Osteocyte (in vitro differentiated cells): ENCODE results near the gene FAM20C. TPM values are rescaled to one million over a fixed set of nuclear protein-coding genes. Genes with fewer than 3 reads are reported as not detected.

Experiments used
- DNase-seq: peaks from one replicate; pipeline ENCODE4 v3.0.0; 2021; ENCODE audit warnings: mixed read lengths; ENCODE audit not compliant: unreplicated experiment; ENCODE audit errors: extremely low spot score
- H3K27ac Mint-ChIP-seq: one replicate; pipeline ENCODE4 v1.8.0; 2021; ENCODE audit warnings: mild to moderate bottlenecking, mixed read lengths; ENCODE audit not compliant: unreplicated experiment
- H3K27me3 Mint-ChIP-seq: one replicate; pipeline ENCODE4 v1.8.0; 2021; ENCODE audit warnings: mixed read lengths; ENCODE audit not compliant: unreplicated experiment
- H3K36me3 Mint-ChIP-seq: one replicate; pipeline ENCODE4 v1.8.0; 2021; ENCODE audit warnings: mixed read lengths; ENCODE audit not compliant: unreplicated experiment
- H3K4me1 Mint-ChIP-seq: one replicate; pipeline ENCODE4 v1.8.0; 2021; ENCODE audit warnings: mixed read lengths; ENCODE audit not compliant: unreplicated experiment
- H3K4me3 Mint-ChIP-seq: one replicate; pipeline ENCODE4 v1.8.0; 2021; ENCODE audit warnings: mild to moderate bottlenecking, moderate library complexity, mixed read lengths; ENCODE audit not compliant: unreplicated experiment
- H3K9me3 Mint-ChIP-seq: one replicate; pipeline ENCODE4 v1.8.0; 2021; ENCODE audit warnings: mixed read lengths; ENCODE audit not compliant: unreplicated experiment
- CTCF ChIP-seq: fragments of 200-600 bp; sonication (generic); IDR thresholded peaks from 2 replicates; pipeline ENCODE4 v1.5.0; 2021; ENCODE audit warnings: antibody characterized with exemption, mild to moderate bottlenecking, moderate library complexity
- total RNA-seq: library from RNA; stranded (reverse); gene quantifications from 2 replicates; pipeline ENCODE4 v1.2.1, GENCODE V29; 2021

The FAM20C gene
- total RNA-seq, 1 donor from 2014 or later, result 143 TPM

- Mint-ChIP-seq H3K27ac (no peak overlapping the region), H3K36me3 (peaks cover 52% of the 10 kb centered on the region), H3K9me3 (no peaks in the 10 kb centered on the region), H3K4me1 (peaks cover 39% of the 10 kb centered on the region), H3K27me3 (no peaks in the 10 kb centered on the region), H3K4me3 (peak overlapping the region; percentile 14)
- DNase-seq, result no peak
- TF ChIP-seq CTCF, result no peak
Measured at GRCh38 chr7:197413-198335, 5.3 kb downstream of the FAM20C start.

GRCh38 chr7:199483-200249 lies 7.3 kb downstream of the FAM20C start:
- Mint-ChIP-seq H3K27me3 (no peaks in the 10 kb centered on the region), H3K4me1 (peaks cover 34% of the 10 kb centered on the region), H3K4me3 (no peak overlapping the region), H3K9me3 (no peaks in the 10 kb centered on the region), H3K27ac (no peak overlapping the region), H3K36me3 (peaks cover 62% of the 10 kb centered on the region)
- no peak for TF ChIP-seq CTCF
- DNase-seq, result no peak

GRCh38 chr7:200290-200689 lies 7.9 kb downstream of the FAM20C start:
- no peaks in the 10 kb centered on the region for H3K27me3 Mint-ChIP-seq
- H3K4me1 Mint-ChIP-seq, result peaks cover 28% of the 10 kb centered on the region
- no peak for TF ChIP-seq CTCF
- no peaks in the 10 kb centered on the region for H3K9me3 Mint-ChIP-seq
- DNase-seq, result no peak
- no peak overlapping the region for H3K27ac Mint-ChIP-seq
- H3K4me3 Mint-ChIP-seq, result no peak overlapping the region
- H3K36me3 Mint-ChIP-seq, result peaks cover 57% of the 10 kb centered on the region

GRCh38 chr7:200704-201103 lies 8.3 kb downstream of the FAM20C start:
- Mint-ChIP-seq H3K4me1 (peaks cover 24% of the 10 kb centered on the region), H3K4me3 (no peak overlapping the region), H3K36me3 (peaks cover 53% of the 10 kb centered on the region), H3K9me3 (no peaks in the 10 kb centered on the region), H3K27me3 (no peaks in the 10 kb centered on the region), H3K27ac (no peak overlapping the region)
- TF ChIP-seq CTCF, result peak; percentile 40
- no peak for DNase-seq

- no peak overlapping the region for H3K27ac Mint-ChIP-seq
- H3K4me3 Mint-ChIP-seq, result no peak overlapping the region
- H3K36me3 Mint-ChIP-seq, result peaks cover 43% of the 10 kb centered on the region
- no peak for DNase-seq
- H3K27me3 Mint-ChIP-seq, result no peaks in the 10 kb centered on the region
- TF ChIP-seq CTCF, result no peak
- H3K4me1 Mint-ChIP-seq, result peaks cover 4% of the 10 kb centered on the region
- no peaks in the 10 kb centered on the region for H3K9me3 Mint-ChIP-seq
Measured at GRCh38 chr7:204326-204725, 12.0 kb downstream of the FAM20C start.
